Endometrial microvascular endothelial cells (primary cell): ENCODE results near the gene ADAMTS20. TPM values are rescaled to one million over a fixed set of nuclear protein-coding genes. Genes with fewer than 3 reads are reported as not detected.
"Not testable (repeated sequence)": the region's sequence is repeated elsewhere in the genome, so short reads cannot be mapped to it uniquely, and the experiment has no call there.

Experiments
- in situ Hi-C: cut with HindIII; loops from 2 replicates; pipeline ENCODE4 v1.10.0; 2017; ENCODE audit warnings: low sequenced_read_pairs, low pct_unique_long_range_greater_than_20kb; ENCODE audit errors: inconsistent ontology term
- total RNA-seq: library from RNA; depleted of rRNA; stranded (reverse); fragments of >200 nt; gene quantifications from one replicate; pipeline ENCODE4 v1.2.3, GENCODE V29; 2015; ENCODE audit errors: inconsistent ontology term

ADAMTS20 gene
- total RNA-seq, 1 donor from 2014 or later = not detected

DNA sequence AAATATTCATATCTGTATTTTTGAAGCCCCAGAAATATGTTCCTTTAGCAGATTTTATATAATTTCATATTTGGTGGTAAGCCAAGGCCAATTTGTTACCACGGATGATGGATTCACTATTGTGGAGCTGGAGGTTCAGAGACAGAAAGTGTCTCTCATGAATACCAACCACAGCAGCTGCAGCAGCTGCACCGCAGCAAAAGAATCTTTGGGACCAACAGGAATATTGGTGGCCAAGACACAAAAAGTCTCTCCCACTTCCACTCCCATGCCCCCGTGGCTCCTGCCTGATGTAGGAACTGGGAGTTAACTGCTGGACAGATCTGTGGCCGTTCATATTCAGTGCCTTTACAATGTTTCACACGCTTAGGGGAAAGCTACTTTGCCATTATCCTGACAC lies 155.3 kb downstream of the ADAMTS20 start:
- in situ Hi-C loops = no loop called here

DNA sequence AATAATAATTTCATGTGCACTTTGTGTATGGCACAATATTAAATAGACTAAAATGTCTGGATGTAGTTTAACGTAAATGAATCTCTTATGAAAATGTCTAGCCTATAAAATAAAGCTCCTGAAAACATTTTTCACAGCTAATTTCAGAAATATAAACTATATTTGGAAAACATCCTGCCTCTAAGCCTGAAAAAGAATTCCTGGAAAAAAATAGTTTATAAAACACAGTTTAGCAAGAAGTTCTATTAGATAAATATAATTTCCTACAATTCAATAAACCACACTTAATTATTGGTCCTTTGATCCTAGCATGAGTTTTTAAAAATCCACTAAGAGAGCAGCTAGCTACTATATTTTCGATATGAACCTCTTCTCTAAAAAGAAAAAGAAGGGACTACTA lies 159.9 kb downstream of the ADAMTS20 start:
- in situ Hi-C loops = no loop called here

DNA sequence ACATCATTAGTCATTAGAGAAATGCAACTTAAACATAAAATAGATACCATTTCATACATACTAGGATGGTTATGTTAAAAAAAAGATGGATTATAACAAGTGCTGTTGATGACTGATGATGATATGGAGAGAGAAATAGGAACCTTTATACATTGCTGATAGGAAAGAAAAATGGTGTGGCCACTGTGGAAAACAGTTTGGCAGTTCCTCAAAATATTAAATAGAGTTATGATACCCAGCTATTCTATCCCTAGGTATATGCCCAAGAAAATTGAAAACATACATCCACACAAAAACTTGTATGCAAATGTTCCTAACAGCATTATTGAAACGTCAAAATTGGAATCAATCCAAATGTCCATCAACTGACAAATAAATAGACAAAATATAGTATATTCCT lies 170.1 kb downstream of the ADAMTS20 start:
- in situ Hi-C loops = no loop called here

DNA sequence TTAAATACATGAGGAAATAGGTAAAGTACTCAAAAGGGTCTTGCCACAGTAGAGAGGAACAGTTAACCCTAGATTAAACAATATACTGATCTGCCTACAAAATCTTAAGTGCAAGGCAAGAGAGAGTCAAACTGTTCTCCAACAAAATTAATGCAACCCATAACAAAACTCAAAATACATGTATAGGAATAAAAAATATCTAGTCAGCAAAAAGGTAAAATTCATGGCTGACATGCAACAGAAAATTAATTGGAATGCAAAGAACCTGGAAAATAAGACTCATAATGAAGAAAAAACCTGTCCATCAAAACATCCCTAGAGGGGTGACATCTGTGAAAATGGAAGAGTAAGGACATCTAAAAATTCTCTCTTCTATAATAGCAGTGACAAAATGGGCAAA lies 173.6 kb downstream of the ADAMTS20 start:
- in situ Hi-C loops = no loop called here

DNA sequence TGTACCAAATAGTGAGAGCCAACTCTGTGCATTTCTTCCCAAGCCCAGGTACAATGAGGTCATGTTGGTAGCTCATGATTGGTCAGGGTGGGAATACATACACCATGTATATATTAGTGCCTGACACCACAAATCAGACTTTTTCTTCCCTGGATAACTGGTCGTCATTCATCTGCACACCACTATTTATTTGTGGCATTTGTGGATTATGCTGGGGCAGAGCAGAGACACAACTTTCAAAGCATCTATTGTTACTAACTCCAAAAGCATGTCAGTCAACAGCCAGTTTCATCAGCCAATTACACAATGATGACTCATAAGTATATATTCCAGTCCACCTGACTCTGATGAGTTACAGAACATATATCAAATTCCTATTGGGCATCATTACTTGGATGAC lies 181.7 kb downstream of the ADAMTS20 start:
- in situ Hi-C loops = no loop called here

DNA sequence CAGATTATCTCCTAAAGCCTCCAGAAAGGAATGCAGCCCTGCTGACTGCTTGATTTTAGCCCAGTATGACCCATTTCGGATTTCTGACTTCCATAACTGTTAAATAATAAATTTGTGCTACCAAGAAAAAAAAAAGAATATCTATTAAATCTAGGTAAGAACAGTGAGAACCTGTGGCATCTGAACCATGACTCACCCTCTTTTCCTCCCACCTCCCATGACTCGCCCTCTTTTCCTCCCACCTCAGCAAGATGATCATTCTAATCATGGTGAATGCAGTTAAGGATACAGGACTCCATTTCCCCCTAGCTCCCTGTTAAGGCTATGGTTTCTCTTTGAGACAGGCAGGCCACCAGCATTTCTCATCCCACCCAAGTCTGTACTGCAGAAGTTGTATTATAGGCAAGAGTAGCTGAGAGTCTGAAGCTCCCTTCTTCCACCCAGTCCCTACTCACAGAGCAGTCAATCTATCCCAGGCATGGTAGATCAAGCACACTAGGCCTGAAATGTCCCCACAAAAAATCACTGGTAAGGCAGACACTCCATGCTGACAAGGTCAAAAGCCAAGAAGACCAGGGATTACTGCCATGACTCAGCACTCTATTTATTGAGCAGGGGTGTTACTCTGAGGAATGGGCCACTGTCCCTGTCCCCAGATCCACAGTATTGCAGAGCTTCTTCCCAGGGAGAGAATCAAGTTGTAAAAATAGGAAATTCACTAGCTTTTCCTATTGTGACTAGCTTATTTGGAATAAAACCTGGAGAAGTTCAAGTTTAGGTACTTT lies 188.9 kb downstream of the ADAMTS20 start:
- in situ Hi-C loops = no loop called here

DNA sequence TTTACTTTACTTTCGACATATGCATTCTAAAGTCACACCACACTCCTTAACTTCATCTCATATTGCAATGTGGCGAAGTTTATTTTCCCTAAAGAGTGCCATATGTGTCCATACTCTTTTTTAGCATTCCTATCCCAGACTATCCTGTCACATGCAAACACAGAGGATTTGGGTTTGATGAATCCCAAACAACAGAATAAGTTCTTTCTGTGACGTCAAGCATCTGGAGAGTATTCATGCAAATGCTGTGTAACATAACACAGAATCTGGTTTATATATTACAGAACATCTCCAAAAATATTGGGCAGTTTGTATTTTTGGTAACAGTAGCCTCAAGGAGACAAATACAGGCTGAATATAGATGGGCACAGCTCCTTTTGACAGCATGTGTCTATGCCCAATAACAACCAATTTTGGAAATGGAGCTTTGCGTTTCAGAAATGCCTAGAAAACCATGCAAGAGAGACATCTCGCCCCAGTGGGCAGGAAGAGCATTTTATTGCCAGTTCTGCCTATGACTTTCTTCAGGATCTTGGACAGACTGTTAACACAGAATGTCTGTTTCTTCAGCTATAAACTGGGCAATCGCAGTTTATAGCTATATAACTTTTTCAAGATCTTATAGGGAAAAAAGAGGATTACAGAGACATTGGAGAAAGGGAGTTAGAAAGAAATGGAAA lies 190.8 kb downstream of the ADAMTS20 start:
- in situ Hi-C loops = no loop called here

DNA sequence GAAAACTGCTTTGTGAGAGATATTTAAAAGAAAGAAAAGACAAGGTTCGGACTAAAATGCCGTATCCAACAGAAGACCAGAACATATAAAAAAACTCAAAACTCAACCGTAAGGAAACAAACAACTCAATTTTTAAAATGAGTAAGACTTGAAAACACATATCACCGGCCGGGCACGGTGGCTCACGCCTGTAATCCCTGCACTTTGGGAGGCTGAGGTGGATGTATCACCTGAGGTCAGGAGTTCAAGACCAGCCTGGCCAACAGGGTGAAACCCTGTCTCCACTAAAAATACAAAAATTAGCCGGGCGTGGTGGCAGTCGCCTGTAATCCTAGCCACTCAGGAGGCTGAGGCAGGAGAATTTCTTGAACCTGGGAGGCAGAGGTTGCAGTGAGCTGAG lies 192.0 kb downstream of the ADAMTS20 start:
- in situ Hi-C loops = not testable (repeated sequence)

DNA sequence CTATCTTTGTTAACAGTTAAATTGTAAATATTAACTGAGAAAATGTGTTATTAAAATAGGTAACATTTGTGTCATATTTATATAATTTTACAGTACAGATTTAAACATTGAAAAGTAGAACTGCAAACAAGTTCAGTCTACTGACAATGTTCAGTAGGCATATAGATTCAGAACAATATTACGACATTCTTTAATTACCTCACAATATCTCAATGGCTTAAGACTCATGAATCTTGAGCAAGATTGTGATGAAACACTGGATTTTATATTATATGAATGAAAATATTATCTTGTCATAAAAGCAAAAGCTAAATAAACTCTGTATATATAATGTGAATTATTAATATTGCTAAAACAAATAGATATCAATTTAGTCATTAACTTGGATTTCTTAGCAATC lies 194.9 kb downstream of the ADAMTS20 start:
- in situ Hi-C loops = no loop called here

DNA sequence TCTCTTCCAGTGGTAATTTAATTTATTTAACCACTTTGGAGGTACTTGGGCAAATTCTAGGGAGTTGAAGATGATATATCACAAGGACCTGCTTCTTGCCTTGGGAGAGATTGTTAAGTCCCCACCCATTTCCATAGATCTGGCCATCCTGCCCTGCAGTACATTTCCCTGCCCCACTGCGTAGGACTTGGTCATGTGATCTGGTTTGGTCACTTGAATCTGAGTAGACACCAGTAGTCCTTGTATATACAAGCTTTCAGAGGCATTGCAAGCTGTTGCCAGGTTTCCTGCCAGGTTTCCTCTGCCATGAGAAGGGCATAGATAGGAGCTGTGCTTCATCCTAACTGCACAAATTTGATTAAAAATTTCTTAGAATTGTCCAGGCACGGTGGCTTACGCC lies 200.0 kb downstream of the ADAMTS20 start:
- in situ Hi-C loops = no loop called here

DNA sequence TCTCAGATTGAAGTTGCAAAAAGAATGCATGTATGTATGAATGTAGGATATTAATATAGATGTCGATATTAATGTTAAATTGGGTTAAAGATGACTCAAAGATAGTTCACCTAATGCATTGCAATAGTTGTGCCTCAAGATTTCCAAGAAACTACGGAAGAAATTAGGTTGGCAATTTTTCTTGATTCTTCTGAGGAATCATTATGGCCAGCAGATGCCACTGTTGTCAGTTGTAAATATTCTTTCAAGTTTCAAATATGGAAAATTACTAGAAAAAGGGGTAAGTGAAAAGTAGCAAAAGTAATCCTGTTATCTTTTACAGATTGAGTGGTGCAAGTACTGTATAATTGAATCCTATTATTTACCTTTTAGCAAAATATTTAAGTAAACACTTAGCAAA lies 202.1 kb downstream of the ADAMTS20 start:
- in situ Hi-C loops = no loop called here

DNA sequence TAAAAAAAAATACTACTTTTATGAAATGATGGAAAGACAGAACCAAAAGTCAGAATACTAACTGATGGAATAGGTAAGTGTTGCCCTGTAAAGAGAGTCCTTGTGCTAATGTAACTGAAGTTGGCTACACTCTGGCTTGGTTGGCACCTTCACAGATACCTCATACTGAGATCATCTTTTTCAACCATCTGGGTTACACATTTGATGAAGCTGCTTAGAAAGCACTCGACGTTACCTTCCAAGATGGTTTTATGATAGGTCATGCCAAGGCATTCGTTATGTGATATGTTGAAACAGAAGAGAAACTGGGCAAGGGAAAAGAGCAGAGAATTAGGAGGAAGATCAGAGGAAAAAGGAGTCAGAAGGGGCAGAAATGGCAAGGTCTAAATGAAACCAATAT lies 203.8 kb downstream of the ADAMTS20 start:
- in situ Hi-C loops = no loop called here

DNA sequence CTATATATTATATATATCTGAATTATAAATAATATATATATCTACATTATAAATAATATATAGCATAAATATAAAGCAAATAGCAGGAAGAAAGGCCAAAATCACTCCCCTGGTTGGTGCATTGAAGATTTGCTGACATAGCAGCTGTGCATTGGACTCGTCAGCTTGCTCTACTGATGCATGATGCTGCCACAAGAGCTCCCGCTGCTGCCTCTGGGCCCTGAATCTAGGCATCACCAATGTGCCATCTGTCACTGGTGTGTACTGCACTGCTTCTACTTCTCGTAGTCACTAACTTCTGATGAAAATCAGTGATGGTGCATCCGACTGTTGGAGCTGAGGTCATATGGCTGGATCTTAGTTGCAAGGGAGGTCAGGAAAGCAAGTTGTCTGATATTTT lies 205.0 kb downstream of the ADAMTS20 start:
- in situ Hi-C loops = no loop called here

DNA sequence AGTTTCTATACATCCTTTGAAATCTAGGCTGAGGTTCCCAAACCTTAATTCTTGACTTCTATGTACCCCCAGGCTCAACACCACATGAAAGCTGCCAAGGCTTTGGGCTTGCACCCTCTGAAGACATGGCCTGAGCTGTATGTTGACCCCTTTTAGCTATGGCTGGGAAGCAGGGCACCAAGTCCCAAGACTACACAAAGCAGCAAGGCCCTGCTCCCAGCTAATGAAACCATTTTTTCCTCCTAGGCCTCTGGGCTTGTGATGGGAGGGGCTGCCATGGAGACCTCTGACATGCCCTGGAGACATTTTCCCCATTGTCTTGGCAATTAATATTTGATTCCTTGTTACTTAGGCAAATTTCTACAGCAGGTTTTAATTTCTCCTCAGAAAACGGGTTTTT lies 207.0 kb downstream of the ADAMTS20 start:
- in situ Hi-C loops = no loop called here

DNA sequence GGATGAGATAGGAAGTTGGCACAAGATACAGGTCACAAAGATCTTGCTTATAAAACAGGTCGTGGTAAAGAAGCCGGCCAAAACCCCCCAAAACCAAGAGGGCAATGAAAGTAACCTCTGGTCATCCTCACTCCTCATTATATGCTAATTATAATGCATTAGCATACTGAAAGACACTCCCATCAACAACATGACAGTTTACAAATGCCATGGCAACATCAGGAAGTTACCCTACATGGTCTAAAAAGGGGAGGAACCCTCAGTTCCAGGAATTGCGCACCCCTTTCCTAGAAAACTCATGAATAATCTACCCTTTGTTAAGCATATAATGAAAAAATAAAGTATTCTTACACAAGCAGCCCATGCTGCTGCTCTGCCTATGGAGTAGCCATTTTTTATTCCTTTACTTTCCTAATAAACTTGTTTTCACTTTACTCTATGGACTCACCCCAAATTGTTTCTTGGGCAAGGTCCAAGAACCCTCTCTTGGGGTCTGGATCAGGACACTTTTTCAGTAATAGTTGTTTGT lies 210.2 kb downstream of the ADAMTS20 start:
- in situ Hi-C loops = not testable (repeated sequence)

DNA sequence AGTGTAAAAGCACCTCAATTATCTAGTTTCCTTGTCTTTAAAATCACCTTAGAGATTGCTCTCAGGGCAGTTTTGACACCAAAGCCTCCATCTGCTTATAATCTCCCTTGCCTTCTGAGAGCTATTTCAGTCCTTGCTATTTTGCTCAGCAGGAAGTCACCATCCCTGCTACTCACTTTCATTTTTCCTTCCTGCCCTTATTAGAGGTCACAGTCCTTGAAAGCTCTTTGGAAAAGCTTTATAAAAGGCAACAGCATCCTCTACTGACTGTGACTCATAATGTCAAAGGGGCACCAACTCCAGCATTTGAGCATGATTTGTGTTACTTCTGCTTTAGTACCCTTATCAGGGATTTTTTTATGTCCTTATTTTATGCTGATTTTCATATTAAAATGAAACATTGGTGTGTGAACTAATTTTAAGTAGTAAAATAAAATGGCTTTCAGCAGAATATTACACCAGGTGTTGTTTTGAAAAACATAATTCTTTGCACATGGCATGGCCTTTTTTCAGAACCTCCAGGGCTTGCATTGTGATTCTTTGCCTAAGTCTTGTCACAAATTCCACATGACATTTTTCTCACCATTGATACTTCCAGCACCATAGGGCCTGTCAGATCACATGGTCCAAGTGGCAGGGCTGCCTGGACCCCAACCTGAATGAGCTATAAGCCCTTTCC lies 213.0 kb downstream of the ADAMTS20 start:
- in situ Hi-C loops = no loop called here

DNA sequence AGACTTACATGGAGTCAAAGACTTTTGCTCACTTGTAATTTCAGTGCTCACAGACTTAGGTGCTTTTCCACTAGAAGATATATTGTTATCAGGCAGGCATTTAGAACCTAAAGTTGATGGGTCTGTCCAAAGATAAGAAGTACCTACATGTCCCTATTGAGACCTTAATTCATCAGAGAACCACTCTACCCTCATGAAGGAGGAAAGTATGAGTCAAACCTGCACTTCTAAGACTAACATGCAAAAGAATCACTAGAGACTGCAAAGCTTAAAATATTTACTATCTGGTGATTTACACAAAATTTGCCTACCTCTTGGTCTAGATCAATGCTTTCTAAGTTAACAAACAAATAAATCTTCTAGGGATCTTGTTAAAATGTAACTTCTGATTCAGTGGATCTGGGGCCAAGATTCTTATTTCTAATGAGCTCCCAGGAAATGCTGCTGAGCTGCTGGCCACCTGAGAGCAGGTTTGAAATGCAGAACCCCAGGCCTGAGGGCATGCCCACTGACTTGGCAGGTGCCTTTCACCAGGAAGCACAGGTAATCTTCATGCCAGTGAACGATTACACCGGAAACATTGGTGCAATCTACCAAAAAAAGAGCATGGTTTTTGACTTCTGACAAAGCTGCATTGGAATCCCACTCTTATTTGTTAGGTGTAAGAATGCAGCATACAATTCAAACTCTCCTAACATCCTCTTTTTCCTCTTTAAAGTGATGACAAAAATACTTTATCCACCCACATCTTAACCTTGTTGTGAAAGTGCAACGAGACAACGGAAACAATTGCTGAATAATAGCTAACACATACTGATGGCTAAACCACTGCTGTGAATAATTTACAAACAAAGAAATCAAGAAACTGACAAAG lies 214.2 kb downstream of the ADAMTS20 start:
- in situ Hi-C loops = no loop called here

DNA sequence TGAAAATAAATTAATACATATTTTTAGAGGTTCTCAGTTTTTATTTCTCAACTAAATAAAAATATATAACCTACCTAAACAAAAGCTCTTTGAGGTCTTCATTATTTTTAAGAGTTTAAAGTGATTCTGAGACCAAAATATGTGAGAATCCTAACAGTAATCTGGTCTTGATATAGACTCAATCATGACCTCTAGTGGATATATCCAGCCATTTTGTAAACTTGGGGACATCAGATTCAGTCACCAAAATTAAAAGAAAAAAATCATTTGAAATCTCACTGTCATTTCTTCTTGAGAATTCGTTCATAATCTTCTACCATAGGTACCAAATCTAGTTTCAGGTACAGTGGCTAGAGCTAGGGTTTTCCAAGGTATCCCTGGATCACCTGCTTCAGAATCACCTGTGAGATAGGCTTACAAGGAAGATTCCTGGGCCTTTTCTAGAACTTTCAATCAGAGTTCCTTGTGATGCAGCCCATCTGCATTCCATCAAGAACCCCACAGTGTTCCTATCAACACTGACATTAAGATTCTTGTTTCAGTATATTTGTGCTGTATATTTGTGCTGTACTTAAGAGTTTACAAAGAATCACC lies 214.9 kb downstream of the ADAMTS20 start:
- in situ Hi-C loops = no loop called here

DNA sequence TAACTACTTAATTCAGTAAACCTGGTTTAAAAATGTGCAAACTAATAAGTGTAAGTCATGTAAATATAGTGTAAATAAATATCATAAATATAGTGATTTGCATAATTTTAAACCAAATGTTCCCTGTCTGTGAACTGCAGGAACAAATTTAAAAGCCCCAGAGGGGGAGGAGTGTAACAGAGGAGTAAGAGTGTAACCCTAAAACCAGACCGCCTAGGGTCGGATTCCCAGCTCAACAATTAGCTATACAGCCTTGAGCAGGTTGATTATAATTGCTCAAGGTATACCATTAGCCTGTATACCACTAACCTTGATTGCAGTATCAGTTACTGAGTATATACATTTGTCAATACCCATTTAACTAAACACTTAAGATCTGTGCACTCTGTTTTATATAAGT lies 218.4 kb downstream of the ADAMTS20 start:
- in situ Hi-C loops = no loop called here
